ENCODE data around the gene PPP1R1B. TPM values are rescaled to one million over a fixed set of nuclear protein-coding genes. Genes with fewer than 3 reads are reported as not detected.

PPP1R1B gene
- total RNA-seq, 1 experiment from 2014 or later: 8.2 TPM

- Histone ChIP-seq H3K4me3 (ENCODE audit: low read depth, low read length, poor library complexity, severe bottlenecking) (no peak overlapping the region), H3K36me3 (ENCODE audit: insufficient read depth, low read length, poor library complexity, severe bottlenecking) (no peaks in the 10 kb centered on the region), H3K27ac (ENCODE audit: low read depth, low read length, poor library complexity, severe bottlenecking) (no peak overlapping the region), H3K4me1 (ENCODE audit: insufficient read depth, low read length, poor library complexity, severe bottlenecking) (peaks cover 6% of the 10 kb centered on the region), H3K9me3 (ENCODE audit: low read depth, low read length, poor library complexity, severe bottlenecking) (no peaks in the 10 kb centered on the region), H3K27me3 (replicated peaks; ENCODE audit: insufficient read depth, low read depth, low read length, poor library complexity) (no peaks in the 10 kb centered on the region)
- POLR2A ChIA-PET (ENCODE audit: low non-redundant PET): no interaction called here
- CTCF ChIA-PET: no interaction called here
- TF ChIP-seq EZH2 (IDR thresholded peaks at IDR 0.05; ENCODE audit: borderline replicate concordance, low read depth, low read length, poor library complexity, severe bottlenecking) (no peak), CTCF (conservative IDR thresholded peaks at IDR 0.05; ENCODE audit: low read depth, low read length) (no peak)
- no TSS peak for BruUV-seq (replicated peaks)
- no peak for DNase-seq (ENCODE audit: low spot score)
- intact Hi-C loops (cut with micrococcal nuclease; ENCODE audit: unreplicated experiment): no loop called here
Observed at GRCh38 chr17:39629494-39629880, 2.7 kb downstream of the PPP1R1B start.

- no peak for TF ChIP-seq EZH2 (IDR thresholded peaks at IDR 0.05; ENCODE audit: borderline replicate concordance, low read depth, low read length, poor library complexity, severe bottlenecking)
- no peak for TF ChIP-seq CTCF (conservative IDR thresholded peaks at IDR 0.05; ENCODE audit: low read depth, low read length)
- intact Hi-C loops (cut with micrococcal nuclease; ENCODE audit: unreplicated experiment): no loop called here
- Histone ChIP-seq H3K27ac (ENCODE audit: low read depth, low read length, poor library complexity, severe bottlenecking) (no peak overlapping the region), H3K27me3 (replicated peaks; ENCODE audit: insufficient read depth, low read depth, low read length, poor library complexity) (no peaks in the 10 kb centered on the region), H3K36me3 (ENCODE audit: insufficient read depth, low read length, poor library complexity, severe bottlenecking) (no peaks in the 10 kb centered on the region), H3K4me1 (ENCODE audit: insufficient read depth, low read length, poor library complexity, severe bottlenecking) (peaks cover 6% of the 10 kb centered on the region), H3K9me3 (ENCODE audit: low read depth, low read length, poor library complexity, severe bottlenecking) (no peaks in the 10 kb centered on the region), H3K4me3 (ENCODE audit: low read depth, low read length, poor library complexity, severe bottlenecking) (no peak overlapping the region)
- POLR2A ChIA-PET (ENCODE audit: low non-redundant PET): no interaction called here
- no TSS peak for BruUV-seq (replicated peaks)
- no peak for DNase-seq (ENCODE audit: low spot score)
- CTCF ChIA-PET: no interaction called here
Observed at GRCh38 chr17:39629898-39630297, 3.1 kb downstream of the PPP1R1B start.

- no peaks in the 10 kb centered on the region for H3K36me3 ChIP-seq (ENCODE audit: insufficient read depth, low read length, poor library complexity, severe bottlenecking)
- TF ChIP-seq EZH2 (IDR thresholded peaks at IDR 0.05; ENCODE audit: borderline replicate concordance, low read depth, low read length, poor library complexity, severe bottlenecking): no peak
- no peak for TF ChIP-seq CTCF (conservative IDR thresholded peaks at IDR 0.05; ENCODE audit: low read depth, low read length)
- BruUV-seq (replicated peaks): no TSS peak
- no peaks in the 10 kb centered on the region for H3K27me3 ChIP-seq (replicated peaks; ENCODE audit: insufficient read depth, low read depth, low read length, poor library complexity)
- CTCF ChIA-PET: interaction anchor here (1.3 kb wide), 1 partner anchor 10 kb away, joined by 6 read pairs; no protein-coding TSS in a partner anchor
- no peak overlapping the region for H3K4me3 ChIP-seq (ENCODE audit: low read depth, low read length, poor library complexity, severe bottlenecking)
- no peak overlapping the region for H3K27ac ChIP-seq (ENCODE audit: low read depth, low read length, poor library complexity, severe bottlenecking)
- no peaks in the 10 kb centered on the region for H3K9me3 ChIP-seq (ENCODE audit: low read depth, low read length, poor library complexity, severe bottlenecking)
- intact Hi-C loops (cut with micrococcal nuclease; ENCODE audit: unreplicated experiment): no loop called here
- H3K4me1 ChIP-seq (ENCODE audit: insufficient read depth, low read length, poor library complexity, severe bottlenecking): peaks cover 3% of the 10 kb centered on the region
- no peak for DNase-seq (ENCODE audit: low spot score)
- POLR2A ChIA-PET (ENCODE audit: low non-redundant PET): interaction anchor here (0.7 kb wide), 1 partner anchor 370 kb away, joined by 4 read pairs; no protein-coding TSS in a partner anchor
Observed at GRCh38 chr17:39631403-39631802, 4.7 kb downstream of the PPP1R1B start.
